Panc1 (cell line): Measurements from ENCODE around the gene CLIC4. TPM values are rescaled to one million over a fixed set of nuclear protein-coding genes. Genes with fewer than 3 reads are reported as not detected.
"Not testable (repeated sequence)": the region's sequence is repeated elsewhere in the genome, so short reads cannot be mapped to it uniquely, and the experiment has no call there.

Experiments used
- ATAC-seq: fragments of 200-7000 bp; cut with Tn5 transposase; 2 replicates; pipeline ENCODE4 v1.9.1; 2020; ENCODE audit warnings: mild to moderate bottlenecking, moderate library complexity
- BruUV-seq: library from RNA; stranded (reverse); fragments of 400-500 nt; replicated peaks from 2 replicates; lab custom pipeline; 2021; lab: Mats Ljungman, UMichigan
- CTCF ChIA-PET: fragments of 300-600 bp; sonication (Branson Sonifier 250); formaldehyde crosslinking; loops from one replicate; lab custom pipeline; 2022; ENCODE audit warnings: antibody characterized with exemption; lab: Charles Lee
- POLR2A ChIA-PET: fragments of 300-600 bp; sonication (Branson Sonifier 250); formaldehyde crosslinking; loops from one replicate; lab custom pipeline; 2022; ENCODE audit warnings: antibody characterized with exemption; lab: Charles Lee
- DNase-seq: peaks from one replicate; pipeline ENCODE4 v3.0.0-alpha.2; 2010; ENCODE audit warnings: low read depth, low spot score
- H3K27ac ChIP-seq: 2 replicates; pipeline ENCODE4 v1.5.1; 2011; ENCODE audit warnings: mild to moderate bottlenecking, low read length, inconsistent platforms
- H3K27me3 ChIP-seq: fragments of 200-500 bp; sonication (Bioruptor generic); 2 replicates; pipeline ENCODE4 v1.6.0; 2014; ENCODE audit warnings: low read length, inconsistent platforms; ENCODE audit not compliant: control insufficient read depth, insufficient read depth
- H3K36me3 ChIP-seq: fragments of 200-500 bp; sonication (Bioruptor generic); 2 replicates; pipeline ENCODE4 v1.5.1; 2014; ENCODE audit warnings: inconsistent platforms, mild to moderate bottlenecking, low read length, moderate library complexity; ENCODE audit not compliant: control insufficient read depth, insufficient read depth
- H3K4me1 ChIP-seq: 2 replicates; pipeline ENCODE4 v1.5.1; 2011; ENCODE audit warnings: inconsistent platforms, mild to moderate bottlenecking, low read length, moderate library complexity; ENCODE audit not compliant: control insufficient read depth, insufficient read depth
- H3K4me3 ChIP-seq, 2 experiments: 2 replicates each; pipeline ENCODE4 v1.5.1; 2011 to 2012; ENCODE audit warnings: low read depth in 2 of 2, low read length in 2 of 2, mild to moderate bottlenecking in 2 of 2, inconsistent platforms in 1 of 2, moderate library complexity in 1 of 2
- H3K9me3 ChIP-seq: fragments of 200-500 bp; sonication (Bioruptor generic); 2 replicates; pipeline ENCODE4 v1.5.1; 2014; ENCODE audit warnings: low read depth, mild to moderate bottlenecking, inconsistent platforms, low read length, moderate library complexity; ENCODE audit not compliant: control insufficient read depth, insufficient read depth
- POLR2AphosphoS5 ChIP-seq: IDR thresholded peaks from 2 replicates; pipeline ENCODE4 v1.6.1; 2012; ENCODE audit warnings: mild to moderate bottlenecking, low read depth, low read length, moderate library complexity
- SIN3A ChIP-seq: IDR thresholded peaks from 2 replicates; pipeline ENCODE4 v1.6.1; 2012; ENCODE audit warnings: low read depth, mild to moderate bottlenecking, low read length, moderate library complexity, borderline replicate concordance; ENCODE audit not compliant: insufficient read depth
- TCF7L2 ChIP-seq: IDR thresholded peaks from 2 replicates; pipeline ENCODE4 v1.6.1; 2011; ENCODE audit warnings: mild to moderate bottlenecking, low read depth, low read length, inconsistent platforms
- in situ Hi-C: cut with HindIII; loops from 2 replicates; pipeline ENCODE4 v1.10.0; 2016; ENCODE audit warnings: low sequenced_read_pairs, low pct_unique_long_range_greater_than_20kb
- intact Hi-C: fragments of 100-400 bp; cut with micrococcal nuclease; formaldehyde crosslinking; loops from one replicate; pipeline ENCODE4 v1.10.0; 2022; ENCODE audit not compliant: unreplicated experiment
- total RNA-seq: library from RNA; stranded (reverse); gene quantifications from one replicate; pipeline ENCODE4 v1.2.1, GENCODE V29; 2021; ENCODE audit not compliant: unreplicated experiment
- TF ChIP-seq, protein P1 (sequence below), 2 experiments: IDR thresholded peaks; 2 replicates each; pipeline ENCODE4 v1.6.1; 2011 to 2012; ENCODE audit warnings: low read depth in 2 of 2, control low read depth in 1 of 2, low read length in 1 of 2, mild to moderate bottlenecking in 1 of 2, moderate library complexity in 1 of 2; ENCODE audit not compliant: insufficient read depth in 1 of 2
- TF ChIP-seq, protein P2 (sequence below): fragments of 450-650 bp; IDR thresholded peaks from 2 replicates; pipeline ENCODE4 v1.5.1; 2017; ENCODE audit warnings: mild to moderate bottlenecking

The CLIC4 gene
- total RNA-seq, 1 experiment from 2014 or later: 123 TPM

DNA sequence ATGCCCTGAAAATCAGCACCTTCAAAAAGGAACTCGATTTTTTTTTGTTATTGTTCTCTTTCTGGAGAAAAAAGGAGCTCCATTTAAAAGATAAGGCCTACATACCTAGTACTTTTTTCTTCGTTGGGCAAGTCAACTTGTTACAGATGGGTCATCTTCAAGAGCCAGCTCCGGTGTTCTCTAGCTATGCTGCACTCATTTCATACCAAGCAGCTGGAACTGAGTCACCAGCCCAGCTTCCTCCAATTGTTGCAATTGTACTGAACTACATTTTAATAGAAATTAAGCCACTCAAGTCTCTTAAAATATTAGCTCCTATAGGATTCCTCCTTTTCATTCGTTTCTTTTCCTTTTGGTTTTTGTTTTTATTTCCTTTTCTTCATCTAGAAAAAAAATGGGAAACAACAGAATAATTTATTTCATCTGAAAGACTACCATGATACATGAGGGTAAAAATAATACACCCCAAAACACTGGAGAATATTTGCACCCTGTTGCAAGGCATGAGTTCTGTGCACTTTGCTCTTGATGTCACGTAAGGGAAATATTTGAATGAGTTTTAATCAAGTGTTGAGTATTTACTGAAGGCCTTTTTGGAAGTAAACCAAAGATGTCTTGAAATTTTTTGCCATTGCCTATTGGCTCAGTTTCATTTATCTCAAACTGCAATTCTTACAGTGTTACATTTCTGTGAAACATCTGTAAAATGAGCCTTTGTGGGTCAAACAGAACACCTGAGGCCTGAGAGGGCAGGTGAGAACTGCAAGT lies 60.5 kb downstream of the CLIC4 start:
- no TSS peak for BruUV-seq
- intact Hi-C loops: no loop called here

DNA sequence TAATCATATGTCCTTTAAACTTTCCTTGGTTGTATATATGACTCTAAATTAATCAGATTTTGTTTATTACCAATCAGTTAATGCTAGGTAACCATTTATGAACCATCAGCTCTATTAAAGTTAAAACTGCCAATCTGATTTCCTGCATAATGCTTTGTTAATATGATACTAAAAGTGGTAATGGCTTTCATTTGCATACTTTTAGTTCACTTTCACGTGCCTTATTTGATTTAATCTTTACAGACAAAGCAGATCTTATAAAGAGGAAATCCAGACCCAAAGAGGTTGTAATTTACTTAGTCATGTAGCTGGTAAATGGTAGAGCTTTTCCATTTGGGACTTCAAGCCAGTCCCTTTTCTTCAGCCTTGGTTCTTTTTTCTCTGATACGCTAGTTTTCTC lies 61.3 kb downstream of the CLIC4 start:
- Histone ChIP-seq H3K9me3 (no peaks in the 10 kb centered on the region), H3K4me3 (no peak overlapping the region), H3K4me1 (no peaks in the 10 kb centered on the region), H3K27me3 (no peaks in the 10 kb centered on the region), H3K36me3 (no peaks in the 10 kb centered on the region), H3K27ac (no peak overlapping the region)
- in situ Hi-C loops (no loop called here), intact Hi-C loops (no loop called here)
- ChIA-PET CTCF (no interaction called here), POLR2A (interaction anchor here (0.7 kb wide), 1 partner anchor 21 kb away, joined by 4 read pairs; no protein-coding TSS in a partner anchor)
- ATAC-seq (no peak), DNase-seq (no peak)
- no TSS peak for BruUV-seq
- TF ChIP-seq, protein P1, sequence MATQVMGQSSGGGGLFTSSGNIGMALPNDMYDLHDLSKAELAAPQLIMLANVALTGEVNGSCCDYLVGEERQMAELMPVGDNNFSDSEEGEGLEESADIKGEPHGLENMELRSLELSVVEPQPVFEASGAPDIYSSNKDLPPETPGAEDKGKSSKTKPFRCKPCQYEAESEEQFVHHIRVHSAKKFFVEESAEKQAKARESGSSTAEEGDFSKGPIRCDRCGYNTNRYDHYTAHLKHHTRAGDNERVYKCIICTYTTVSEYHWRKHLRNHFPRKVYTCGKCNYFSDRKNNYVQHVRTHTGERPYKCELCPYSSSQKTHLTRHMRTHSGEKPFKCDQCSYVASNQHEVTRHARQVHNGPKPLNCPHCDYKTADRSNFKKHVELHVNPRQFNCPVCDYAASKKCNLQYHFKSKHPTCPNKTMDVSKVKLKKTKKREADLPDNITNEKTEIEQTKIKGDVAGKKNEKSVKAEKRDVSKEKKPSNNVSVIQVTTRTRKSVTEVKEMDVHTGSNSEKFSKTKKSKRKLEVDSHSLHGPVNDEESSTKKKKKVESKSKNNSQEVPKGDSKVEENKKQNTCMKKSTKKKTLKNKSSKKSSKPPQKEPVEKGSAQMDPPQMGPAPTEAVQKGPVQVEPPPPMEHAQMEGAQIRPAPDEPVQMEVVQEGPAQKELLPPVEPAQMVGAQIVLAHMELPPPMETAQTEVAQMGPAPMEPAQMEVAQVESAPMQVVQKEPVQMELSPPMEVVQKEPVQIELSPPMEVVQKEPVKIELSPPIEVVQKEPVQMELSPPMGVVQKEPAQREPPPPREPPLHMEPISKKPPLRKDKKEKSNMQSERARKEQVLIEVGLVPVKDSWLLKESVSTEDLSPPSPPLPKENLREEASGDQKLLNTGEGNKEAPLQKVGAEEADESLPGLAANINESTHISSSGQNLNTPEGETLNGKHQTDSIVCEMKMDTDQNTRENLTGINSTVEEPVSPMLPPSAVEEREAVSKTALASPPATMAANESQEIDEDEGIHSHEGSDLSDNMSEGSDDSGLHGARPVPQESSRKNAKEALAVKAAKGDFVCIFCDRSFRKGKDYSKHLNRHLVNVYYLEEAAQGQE (IDR thresholded peaks at IDR 0.05; ENCODE audit: insufficient read depth in 1 of 2, low read depth in 2 of 2, low read length in 1 of 2): no peak
- TF ChIP-seq TCF7L2: no peak
- TF ChIP-seq SIN3A: no peak
- TF ChIP-seq POLR2AphosphoS5: no peak
- TF ChIP-seq, protein P2, sequence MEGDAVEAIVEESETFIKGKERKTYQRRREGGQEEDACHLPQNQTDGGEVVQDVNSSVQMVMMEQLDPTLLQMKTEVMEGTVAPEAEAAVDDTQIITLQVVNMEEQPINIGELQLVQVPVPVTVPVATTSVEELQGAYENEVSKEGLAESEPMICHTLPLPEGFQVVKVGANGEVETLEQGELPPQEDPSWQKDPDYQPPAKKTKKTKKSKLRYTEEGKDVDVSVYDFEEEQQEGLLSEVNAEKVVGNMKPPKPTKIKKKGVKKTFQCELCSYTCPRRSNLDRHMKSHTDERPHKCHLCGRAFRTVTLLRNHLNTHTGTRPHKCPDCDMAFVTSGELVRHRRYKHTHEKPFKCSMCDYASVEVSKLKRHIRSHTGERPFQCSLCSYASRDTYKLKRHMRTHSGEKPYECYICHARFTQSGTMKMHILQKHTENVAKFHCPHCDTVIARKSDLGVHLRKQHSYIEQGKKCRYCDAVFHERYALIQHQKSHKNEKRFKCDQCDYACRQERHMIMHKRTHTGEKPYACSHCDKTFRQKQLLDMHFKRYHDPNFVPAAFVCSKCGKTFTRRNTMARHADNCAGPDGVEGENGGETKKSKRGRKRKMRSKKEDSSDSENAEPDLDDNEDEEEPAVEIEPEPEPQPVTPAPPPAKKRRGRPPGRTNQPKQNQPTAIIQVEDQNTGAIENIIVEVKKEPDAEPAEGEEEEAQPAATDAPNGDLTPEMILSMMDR: no peak

More for the DNA sequence above, 60.5 kb downstream of the CLIC4 start:
- TF ChIP-seq TCF7L2 (no peak), POLR2AphosphoS5 (no peak), SIN3A (no peak)
- TF ChIP-seq, protein P1 (IDR thresholded peaks at IDR 0.05; ENCODE audit: insufficient read depth in 1 of 2, low read depth in 2 of 2, low read length in 1 of 2): no peak
- TF ChIP-seq, protein P2: no peak
- Histone ChIP-seq H3K27me3 (no peaks in the 10 kb centered on the region), H3K9me3 (no peaks in the 10 kb centered on the region), H3K4me3 (no peak overlapping the region), H3K4me1 (no peaks in the 10 kb centered on the region), H3K27ac (no peak overlapping the region), H3K36me3 (no peaks in the 10 kb centered on the region)
- ChIA-PET CTCF (no interaction called here), POLR2A (no interaction called here)
- no peak for ATAC-seq
- no peak for DNase-seq
- in situ Hi-C loops: no loop called here

DNA sequence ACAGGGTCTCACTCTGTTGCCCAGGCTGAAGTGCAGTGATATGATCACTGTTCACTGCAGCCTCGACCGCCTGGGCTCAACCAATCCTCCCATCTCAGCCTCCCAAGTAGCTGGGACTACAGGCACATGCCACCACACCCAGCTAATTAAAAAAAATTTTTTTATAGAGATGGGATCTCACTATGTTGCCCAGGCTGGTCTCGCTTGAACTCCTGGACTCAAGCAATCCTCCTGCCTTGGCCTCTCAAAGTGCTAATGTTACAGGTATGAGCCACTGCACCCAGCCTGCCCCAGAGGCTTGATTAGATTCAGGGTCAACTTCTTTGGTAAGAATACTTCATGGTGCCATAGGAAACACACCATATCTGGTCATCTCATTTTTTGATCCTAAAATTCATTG lies 66.2 kb downstream of the CLIC4 start:
- H3K4me1 ChIP-seq, intact Hi-C loops, DNase-seq, ATAC-seq, H3K27ac ChIP-seq, BruUV-seq, H3K4me3 ChIP-seq, in situ Hi-C loops, CTCF ChIA-PET, H3K27me3 ChIP-seq, H3K9me3 ChIP-seq, POLR2A ChIA-PET, H3K36me3 ChIP-seq: not testable (repeated sequence)
